Liver (tissue), 3 donors: ENCODE results near the gene MT2A.

Experiments
- CTCF ChIP-seq: fragments of 150-350 bp; IDR thresholded peaks from 2 replicates; pipeline ENCODE4 v1.5.1; 2017; ENCODE audit warnings: improper control_type of control experiment, low read depth, low read length; ENCODE audit not compliant: missing input control
- MAX ChIP-seq: IDR thresholded peaks from 2 replicates; pipeline ENCODE4 v1.6.1; 2016; ENCODE audit warnings: antibody characterized with exemption
- RAD21 ChIP-seq, 2 donors: IDR thresholded peaks; 2 replicates each; pipeline ENCODE4 v1.6.1; 2016; ENCODE audit warnings: antibody characterized with exemption in 2 of 2, mild to moderate bottlenecking in 2 of 2
- REST ChIP-seq: IDR thresholded peaks from 2 replicates; pipeline ENCODE4 v1.6.1; 2016; ENCODE audit warnings: antibody characterized with exemption, mild to moderate bottlenecking
- SP1 ChIP-seq: IDR thresholded peaks from 2 replicates; pipeline ENCODE4 v1.6.1; 2018; ENCODE audit warnings: antibody characterized with exemption, mild to moderate bottlenecking
- ZBTB33 ChIP-seq: IDR thresholded peaks from 2 replicates; pipeline ENCODE4 v1.6.1; 2016; ENCODE audit warnings: antibody characterized with exemption
- donor health status: healthy.
- donor health status: healthy.

- TF ChIP-seq SP1, result no peak
- TF ChIP-seq MAX, result no peak
- TF ChIP-seq CTCF, result no peak
- no peak for TF ChIP-seq REST
- TF ChIP-seq ZBTB33, result no peak
- TF ChIP-seq RAD21 (IDR thresholded peaks at IDR 0.05), result no peak
Measured at GRCh38 chr16:56635441-56635967, 27.1 kb downstream of the MT2A start.
